CD4-positive, alpha-beta T cell treated with Interferon alpha-2 for 1 hour (primary cell): ENCODE results near the gene RB1.

Source experiments
- DNase-seq, 2 donors: peaks; one replicate each; pipeline ENCODE4 v3.0.0-alpha.2; 2020 to 2022

RB1 gene

GRCh38 chr13:48303359-48304142 lies at the start of gene RB1:
RB1 (plus strand) TSS chr13:48303751; CDS start chr13:48303913, 162 bp downstream.
- DNase-seq: peak; percentile 93 to 94

- no peak for DNase-seq
These were observed 49.7 kb upstream of the RB1 start for GRCh38 chr13:48253849-48254248.

GRCh38 chr13:48255090-48255489 lies 48.5 kb upstream of the RB1 start:
- no peak for DNase-seq

- DNase-seq: no peak
These were observed 47.6 kb upstream of the RB1 start for GRCh38 chr13:48255954-48256353.

GRCh38 chr13:48258002-48258401 lies 45.5 kb upstream of the RB1 start:
- DNase-seq: no peak

- no peak for DNase-seq
These were observed 45.1 kb upstream of the RB1 start for GRCh38 chr13:48258430-48258829.

GRCh38 chr13:48260970-48261369 lies 42.6 kb upstream of the RB1 start:
- no peak for DNase-seq

GRCh38 chr13:48263196-48263595 lies 40.4 kb upstream of the RB1 start:
- no peak for DNase-seq

GRCh38 chr13:48264058-48264457 lies 39.5 kb upstream of the RB1 start:
- no peak for DNase-seq

GRCh38 chr13:48265217-48265815 lies 38.2 kb upstream of the RB1 start:
- peak in 1 of 2 donors; percentile 23 for DNase-seq

- DNase-seq: no peak
These were observed 37.4 kb upstream of the RB1 start for GRCh38 chr13:48266150-48266549.

- DNase-seq: no peak
These were observed 36.6 kb upstream of the RB1 start for GRCh38 chr13:48266701-48267639.

GRCh38 chr13:48268019-48268418 lies 35.5 kb upstream of the RB1 start:
- no peak for DNase-seq

GRCh38 chr13:48273346-48273745 lies 30.2 kb upstream of the RB1 start:
- DNase-seq: no peak

- DNase-seq: no peak
These were observed 28.0 kb upstream of the RB1 start for GRCh38 chr13:48275507-48275906.

GRCh38 chr13:48278806-48279205 lies 24.7 kb upstream of the RB1 start:
- no peak for DNase-seq

- no peak for DNase-seq
These were observed 22.0 kb upstream of the RB1 start for GRCh38 chr13:48281556-48281955.

- DNase-seq: no peak
These were observed 11.8 kb upstream of the RB1 start for GRCh38 chr13:48291730-48292129.

GRCh38 chr13:48292650-48293049 lies 10.9 kb upstream of the RB1 start:
- DNase-seq: no peak

GRCh38 chr13:48294653-48295052 lies 8.9 kb upstream of the RB1 start:
- no peak for DNase-seq

- DNase-seq: no peak
These were observed 8.3 kb upstream of the RB1 start for GRCh38 chr13:48295271-48295670.

- no peak for DNase-seq
These were observed 7.0 kb upstream of the RB1 start for GRCh38 chr13:48296528-48296927.

- DNase-seq: no peak
These were observed 6.3 kb upstream of the RB1 start for GRCh38 chr13:48297131-48297786.
